Amniotic stem cell (primary cell): ENCODE measurements around the gene TSTD2.
A peak's percentile ranks its signal among the peaks of the same experiment; 100 is the strongest.
"Not testable (repeated sequence)": the region's sequence is repeated elsewhere in the genome, so short reads cannot be mapped to it uniquely, and the experiment has no call there.

Source experiments
- DNase-seq: peaks from one replicate; lab custom pipeline; 2025; lab: John Stamatoyannopoulos, UW

TSTD2 gene

DNA sequence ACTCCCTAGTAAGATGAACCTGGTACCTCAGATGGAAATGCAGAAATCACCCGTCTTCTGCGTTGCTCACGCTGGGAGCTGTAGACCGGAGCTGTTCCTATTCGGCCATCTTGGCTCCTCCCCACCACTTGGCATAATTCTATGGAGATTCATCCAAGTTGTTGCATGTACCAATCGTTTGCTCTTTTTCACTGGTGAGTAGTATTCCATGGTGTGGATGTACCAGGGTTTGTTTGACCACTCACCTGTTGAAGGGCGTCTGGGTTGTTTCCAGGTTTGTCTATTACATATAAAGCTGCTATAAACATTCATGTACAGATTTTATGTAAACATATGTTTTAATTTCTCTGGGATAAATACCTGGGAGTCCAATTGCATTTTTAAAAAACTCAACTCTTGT lies 46.3 kb downstream of the TSTD2 start:
- DNase-seq = not testable (repeated sequence)

DNA sequence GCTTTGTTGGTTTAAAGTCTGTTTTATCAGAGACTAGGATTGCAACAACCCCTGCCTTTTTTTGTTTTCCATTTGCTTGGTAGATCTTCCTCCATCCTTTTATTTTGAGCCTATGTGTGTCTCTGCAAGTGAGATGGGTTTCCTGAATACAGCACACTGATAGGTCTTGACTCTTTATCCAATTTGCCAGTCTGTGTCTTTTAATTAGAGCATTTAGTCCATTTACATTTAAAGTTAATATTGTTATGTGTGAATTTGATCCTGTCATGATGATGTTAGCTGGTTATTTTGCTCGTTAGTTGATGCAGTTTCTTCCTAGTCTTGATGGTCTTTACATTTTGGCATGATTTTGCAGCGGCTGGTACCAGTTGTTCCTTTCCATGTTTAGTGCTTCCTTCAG lies 48.4 kb downstream of the TSTD2 start:
- not testable (repeated sequence) for DNase-seq

DNA sequence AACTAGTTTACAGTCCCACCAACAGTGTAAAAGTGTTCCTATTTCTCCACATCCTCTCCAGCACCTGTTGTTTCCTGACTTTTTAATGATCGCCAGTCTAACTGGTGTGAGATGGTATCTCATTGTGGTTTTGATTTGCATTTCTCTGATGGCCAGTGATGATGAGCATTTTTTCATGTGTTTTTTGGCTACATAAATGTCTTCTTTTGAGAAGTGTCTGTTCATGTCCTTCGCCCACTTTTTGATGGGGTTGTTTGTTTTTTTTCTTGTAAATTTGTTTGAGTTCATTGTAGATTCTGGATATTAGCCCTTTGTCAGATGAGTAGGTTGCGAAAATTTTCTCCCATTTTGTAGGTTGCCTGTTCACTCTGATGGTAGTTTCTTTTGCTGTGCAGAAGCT lies 51.6 kb downstream of the TSTD2 start:
- not testable (repeated sequence) for DNase-seq

DNA sequence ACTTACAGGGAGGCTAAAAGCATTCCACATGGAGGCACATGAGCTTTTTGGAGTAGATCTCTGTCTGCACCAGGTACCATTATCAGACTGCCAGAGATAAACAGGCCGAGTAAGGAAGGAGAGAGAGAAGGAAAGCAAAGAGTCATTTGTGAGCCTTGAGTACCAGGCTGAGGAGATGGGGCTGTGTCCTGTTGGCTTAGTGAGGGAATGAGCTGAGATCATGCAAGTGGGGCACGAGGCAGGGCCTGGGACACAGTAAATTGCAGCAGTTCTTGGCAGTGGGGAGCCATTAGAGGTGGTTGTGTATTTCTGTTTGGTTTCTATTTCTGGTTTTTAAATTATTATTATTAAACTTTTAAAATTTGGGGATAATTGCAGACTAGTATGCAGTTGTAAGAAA lies 53.3 kb downstream of the TSTD2 start:
- no peak for DNase-seq

DNA sequence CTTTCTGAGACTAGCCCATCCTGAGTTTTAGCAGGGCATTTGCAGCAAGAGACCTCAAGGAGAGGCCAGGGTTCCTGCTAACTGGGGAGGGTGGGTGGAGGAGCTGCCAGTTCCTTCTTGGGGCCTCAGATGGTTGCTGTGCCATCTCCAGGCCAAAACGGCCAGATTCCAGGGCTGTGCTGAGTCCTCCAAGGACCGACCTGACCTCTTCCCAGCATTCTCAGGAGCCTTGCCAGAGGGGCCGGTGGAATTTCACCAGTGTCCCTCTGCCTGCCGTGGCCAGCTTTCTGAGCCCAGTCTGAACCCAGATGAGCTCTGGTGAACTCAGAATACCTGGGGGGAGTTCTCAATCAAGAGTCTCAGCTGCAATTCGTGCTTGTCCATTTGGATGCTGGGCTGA lies 54.3 kb downstream of the TSTD2 start:
- DNase-seq = no peak

DNA sequence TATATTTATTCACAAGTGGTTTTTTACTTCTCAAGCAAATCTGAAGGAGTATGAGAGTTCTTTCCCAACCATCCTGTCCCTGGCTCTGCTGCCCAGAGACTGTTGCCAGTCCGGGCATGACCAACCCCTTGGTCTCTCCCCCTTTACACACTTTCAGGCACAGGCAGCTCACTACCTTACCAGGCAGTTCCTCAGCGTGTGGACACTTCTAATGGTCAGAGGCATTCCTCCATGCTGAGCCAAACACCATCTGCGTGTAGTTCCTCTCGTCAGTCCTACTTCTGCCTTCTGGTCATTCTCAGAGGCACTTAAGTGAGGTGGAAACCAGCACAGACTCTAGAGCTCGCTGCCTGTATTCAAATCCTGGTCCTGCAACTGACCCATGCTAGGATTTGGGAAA lies 56.1 kb downstream of the TSTD2 start:
- DNase-seq = no peak

DNA sequence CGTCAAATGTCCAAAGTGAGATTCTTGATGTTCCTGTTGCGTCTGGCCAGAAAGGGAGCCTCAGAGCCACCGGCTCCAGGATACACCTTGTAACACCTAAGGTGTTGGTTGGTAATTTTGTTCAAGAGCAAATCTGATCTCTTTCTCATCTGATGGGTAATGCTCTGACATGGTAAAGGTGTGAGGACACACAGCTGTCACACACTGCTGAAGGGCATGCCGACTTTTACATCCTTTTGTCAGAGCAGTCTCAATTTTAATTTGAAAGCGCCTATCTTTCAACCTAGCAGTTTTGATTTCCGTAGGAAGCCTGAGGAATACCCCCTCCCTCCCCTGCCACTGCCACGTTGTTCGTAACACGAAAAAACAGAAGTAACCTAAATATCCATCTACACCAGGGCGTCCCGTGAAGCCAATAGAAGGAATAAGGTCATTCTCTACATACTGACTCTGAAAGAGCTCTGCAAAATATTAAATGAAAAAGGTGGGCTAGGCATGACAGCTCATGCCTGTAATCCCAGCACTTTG lies 57.4 kb downstream of the TSTD2 start:
- no peak for DNase-seq

DNA sequence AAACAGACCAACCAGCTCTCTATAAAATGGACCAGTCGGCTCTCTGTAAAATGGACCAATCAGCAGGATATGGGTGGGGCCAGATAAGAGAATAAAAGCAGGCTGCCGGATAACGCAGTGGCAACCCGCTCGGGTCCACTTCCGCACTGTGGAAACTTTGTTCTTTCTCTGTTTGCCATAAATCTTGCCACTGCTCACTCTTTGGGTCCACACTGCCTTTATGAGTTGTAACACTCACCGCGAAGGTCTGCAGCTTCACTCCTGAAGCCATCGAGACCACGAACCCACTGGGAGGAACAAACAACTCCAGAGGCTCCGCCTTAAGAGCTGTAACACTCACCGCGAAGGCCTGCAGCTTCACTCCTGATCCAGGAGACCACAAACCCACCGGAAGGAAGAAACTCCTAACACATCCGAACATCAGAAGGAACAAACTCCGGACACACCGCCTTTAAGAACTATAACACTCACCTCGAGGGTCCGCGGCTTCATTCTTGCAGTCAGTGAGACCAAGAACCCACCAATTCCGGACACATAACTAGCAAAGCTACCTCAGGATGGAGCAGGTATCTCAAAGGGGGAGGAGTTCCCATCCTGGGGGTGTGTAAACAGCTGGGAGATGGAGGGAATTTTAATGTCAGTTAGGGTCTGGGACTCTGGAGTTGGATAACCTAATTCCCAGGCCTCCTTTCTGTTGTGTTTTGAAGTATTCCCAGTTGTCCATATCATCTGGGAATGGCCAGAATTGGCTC lies 58.1 kb downstream of the TSTD2 start:
- not testable (repeated sequence) for DNase-seq

DNA sequence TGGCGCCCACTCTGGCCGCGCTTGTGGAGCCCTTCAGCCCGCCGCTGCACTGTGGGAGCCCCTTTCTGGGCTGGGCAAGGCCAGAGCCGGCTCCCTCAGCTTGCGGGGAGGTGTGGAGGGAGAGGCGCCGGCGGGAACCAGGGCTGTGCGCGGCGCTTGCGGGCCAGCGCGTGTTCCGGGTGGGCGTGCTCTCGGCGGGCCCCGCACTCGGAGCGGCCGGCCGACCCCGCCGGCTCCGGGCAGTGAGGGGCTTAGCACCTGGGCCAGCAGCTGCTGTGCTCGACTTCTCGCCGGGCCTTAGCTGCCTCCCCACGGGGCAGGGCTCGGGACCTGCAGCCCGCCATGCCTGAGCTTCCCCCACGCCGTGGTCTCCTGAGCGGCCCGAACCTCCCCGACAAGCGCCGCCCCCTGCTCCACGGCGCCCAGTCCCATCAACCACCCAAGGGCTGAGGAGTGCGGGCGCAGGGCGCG lies 59.0 kb downstream of the TSTD2 start:
- not testable (repeated sequence) for DNase-seq

DNA sequence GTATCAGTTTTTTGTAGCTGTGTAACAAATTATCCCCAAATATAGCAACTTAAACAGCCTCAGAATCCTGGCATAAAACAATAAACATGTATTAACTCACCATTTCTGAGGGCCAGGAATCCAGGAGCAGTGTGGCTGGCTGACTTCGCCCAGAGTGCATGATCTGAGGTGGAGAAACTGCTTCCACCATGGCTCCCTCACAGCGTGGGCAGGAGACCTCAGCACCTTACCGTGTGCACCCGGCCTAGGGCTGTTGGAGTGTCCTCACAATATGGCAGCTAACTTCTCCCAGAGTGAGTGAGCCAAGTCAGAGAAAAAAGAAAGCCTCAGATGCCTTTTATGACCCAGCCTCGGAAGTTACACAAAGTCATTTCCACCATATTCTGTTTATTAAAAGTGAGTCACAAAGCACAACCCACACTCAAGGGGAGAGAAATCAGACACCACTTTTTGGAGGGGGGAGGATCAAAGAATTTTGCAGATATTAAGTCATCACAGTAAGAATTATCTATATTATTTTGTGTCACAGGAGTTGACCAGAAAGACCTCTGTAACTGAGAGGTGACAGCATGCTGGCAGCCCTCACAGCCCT lies 59.6 kb downstream of the TSTD2 start:
- no peak for DNase-seq

DNA sequence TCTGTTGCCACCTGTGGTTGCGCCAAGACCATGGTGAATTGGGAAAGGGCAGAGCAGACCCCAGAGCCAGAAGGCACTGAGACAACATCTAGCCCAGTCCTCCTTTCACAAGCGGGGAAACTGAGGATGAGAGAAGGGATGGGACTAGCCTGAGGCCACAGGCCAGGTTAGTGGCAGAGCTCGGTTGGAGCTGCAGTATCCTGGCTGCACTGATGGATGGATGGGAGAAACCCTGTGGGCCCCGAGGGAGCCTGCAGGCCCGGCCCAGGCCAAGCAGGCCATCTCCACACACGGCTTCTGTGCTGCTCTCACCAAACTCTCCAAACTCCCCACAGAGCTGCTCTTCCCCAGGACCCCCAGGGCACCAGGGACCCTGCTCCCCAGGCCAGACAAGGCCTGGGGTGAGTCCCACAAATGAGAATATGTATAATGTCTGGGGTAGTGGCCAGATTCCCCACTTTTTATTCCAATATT lies 60.2 kb downstream of the TSTD2 start:
- no peak for DNase-seq

DNA sequence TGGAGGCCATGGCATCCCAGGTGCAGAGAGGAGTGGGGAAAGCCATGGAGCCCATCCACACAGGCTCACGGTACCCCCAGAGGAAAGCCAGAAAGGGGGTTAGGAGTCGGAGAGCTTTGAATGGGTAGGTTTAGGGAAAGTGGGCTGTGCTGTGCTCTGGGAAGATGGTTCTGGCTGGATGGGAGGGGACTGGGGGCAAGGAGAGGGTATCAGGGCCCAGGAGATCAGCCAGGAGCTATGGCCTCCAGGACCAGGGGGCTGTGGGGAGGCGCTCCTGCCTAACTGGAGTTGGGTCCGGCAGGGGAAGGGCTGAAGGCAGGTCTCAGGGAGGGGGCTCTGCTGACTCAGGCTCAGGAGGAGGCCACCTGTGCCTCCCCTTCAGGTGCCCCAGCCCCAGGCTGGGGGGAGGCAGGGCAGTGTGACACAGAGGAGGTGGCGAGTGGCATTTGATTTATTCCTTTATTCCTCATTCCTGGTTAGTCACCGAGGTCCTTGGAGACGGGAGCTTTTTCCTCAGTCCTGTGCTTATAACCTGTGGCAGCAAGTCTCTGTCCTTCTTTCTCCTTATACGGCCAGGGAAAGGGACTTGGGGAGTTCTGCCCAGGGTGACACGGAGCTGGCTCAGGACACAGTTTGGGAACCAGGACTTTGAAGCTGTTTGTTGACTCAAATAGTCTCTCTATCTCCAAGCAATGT lies 60.8 kb downstream of the TSTD2 start:
- DNase-seq = no peak

DNA sequence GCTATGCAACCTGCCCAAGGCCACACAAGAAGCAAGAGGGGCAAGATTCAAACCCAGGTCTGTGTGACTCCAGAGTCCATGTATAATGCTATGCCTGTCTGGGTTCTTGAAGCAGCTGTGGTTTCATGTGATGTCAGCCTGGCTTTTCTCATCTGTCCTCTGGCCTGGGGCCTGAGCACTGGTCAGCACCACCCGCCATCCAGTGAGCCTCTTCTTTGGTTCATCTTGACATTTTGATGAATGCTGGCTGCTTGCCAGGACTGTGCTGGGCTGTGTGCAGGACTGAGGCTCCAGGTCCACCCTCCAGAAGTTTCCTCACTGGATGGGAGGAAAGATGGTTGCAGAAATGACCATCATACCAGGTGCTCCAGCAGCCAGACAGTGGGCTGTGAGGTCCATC lies 61.5 kb downstream of the TSTD2 start:
- DNase-seq = no peak

DNA sequence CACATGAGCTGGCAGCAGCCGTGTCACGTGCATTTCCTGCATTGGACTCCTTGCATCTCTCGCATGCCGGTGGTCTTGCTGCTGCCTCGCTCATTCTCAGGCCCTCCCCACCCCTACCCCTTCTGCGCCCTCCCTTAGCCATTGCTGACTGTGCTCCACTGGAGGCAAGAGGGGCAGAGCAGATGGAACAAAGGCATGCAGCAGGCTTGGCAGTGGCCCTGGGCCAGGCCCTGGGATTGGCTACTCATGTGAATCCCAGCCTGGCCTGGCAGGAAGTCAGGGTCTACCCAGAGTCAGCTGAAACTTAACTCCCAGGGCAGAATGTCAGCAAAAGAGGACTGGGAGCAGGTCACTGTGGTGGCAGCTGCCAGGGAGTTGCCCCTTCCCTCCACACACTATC lies 62.3 kb downstream of the TSTD2 start:
- DNase-seq = no peak

DNA sequence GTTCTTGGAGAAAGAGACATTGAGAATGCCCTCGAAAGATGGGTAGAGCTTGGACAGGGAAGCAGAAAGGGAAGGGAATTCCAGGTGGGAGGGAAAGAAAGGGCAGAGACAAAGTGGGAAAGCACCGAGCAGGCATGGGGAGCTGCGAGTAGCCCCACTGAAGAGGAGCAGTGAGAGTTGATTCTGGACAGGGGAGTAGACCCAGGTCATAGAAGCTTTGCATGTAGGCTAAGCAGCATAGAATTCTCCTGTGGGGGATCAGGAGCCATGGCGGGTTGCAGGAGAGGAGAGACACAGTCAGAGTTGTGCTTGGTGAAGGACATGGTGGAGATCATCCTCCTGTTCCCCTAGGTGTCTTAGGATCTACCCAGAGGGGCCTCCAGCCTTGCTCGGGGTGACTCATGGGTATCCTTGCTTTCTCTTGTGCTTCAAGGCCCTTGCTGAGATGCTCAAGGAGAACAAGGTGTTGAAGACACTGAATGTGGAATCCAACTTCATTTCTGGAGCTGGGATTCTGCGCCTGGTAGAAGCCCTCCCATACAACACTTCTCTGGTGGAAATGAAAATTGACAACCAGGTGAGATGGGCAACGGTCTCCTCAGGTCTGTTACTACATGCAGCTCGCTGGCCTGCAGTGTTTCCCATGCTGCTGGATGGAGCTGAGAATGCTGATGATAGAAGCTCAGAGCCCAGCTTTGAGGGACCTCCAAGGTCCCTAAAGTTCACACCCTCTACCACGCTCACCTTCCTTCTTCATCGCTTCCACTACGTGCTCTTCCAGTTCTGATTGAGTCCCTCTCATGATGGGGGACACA lies 64.5 kb downstream of the TSTD2 start:
- DNase-seq = no peak

DNA sequence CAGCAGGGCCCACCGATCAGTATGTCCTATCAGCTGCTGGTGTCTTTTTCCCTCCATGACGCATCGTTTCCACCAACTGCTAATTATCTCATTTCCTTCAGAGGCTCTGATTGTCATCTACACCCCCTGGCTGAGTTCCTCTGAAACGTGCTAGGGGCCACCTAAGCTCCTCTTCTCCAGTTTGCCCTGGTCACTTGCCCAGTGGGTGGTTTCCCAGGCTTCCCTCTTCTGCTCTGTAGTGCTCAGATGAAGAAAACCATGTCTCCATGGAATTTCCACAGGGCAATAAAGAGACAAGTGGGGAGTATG lies 65.3 kb downstream of the TSTD2 start:
- no peak for DNase-seq

DNA sequence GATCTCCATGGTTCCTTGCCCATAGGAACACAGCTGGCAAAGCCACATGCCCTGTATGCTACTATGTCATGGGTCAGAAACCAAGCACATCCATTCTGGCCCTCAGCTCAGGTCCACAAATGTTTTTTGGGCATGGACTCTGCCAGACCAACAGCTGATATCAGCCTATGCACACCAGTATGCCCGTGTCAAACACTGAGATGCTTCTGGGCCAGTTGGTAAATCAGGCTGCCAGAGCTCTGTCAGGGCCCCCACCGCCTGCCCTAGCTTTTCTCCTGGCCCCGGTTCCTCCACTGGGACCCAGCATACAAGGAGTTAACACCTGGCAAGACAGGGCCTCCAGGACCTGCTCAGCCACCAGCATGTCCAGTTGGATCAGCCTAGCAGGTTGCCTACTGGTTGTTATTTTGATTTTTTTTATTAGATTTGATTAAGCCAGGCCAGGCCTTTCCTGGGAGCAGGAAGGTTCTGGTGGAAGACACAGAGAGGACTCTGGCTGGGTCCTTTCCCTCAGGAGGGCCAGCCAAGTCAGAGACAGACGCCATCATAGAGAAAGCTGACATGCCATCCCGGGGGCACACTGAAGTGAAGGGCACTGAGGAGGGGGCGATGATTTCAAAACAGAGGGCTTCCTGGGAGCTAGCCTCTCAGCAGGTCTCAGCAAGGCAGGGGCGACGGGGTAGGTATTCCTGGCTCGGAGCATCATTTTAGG lies 65.8 kb downstream of the TSTD2 start:
- no peak for DNase-seq

DNA sequence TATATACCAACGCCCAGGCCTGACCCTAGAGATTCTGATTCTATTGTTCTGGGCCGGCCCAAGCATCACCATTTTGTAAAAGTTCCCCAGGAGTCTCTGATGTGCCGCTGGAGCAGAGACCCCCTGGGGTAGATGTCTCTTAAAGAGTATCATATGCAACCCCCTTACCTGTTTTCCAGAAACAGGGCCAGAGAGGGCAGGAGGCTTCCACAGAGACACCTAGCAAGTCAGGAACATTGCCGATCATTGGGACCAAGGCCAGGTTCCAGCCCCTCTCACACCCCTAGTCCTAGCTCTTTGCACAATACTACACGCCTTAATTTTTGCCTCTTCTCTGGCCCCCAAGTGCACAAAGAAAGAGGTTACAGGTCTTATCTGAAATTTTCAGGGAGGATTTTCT lies 67.9 kb downstream of the TSTD2 start:
- no peak for DNase-seq

DNA sequence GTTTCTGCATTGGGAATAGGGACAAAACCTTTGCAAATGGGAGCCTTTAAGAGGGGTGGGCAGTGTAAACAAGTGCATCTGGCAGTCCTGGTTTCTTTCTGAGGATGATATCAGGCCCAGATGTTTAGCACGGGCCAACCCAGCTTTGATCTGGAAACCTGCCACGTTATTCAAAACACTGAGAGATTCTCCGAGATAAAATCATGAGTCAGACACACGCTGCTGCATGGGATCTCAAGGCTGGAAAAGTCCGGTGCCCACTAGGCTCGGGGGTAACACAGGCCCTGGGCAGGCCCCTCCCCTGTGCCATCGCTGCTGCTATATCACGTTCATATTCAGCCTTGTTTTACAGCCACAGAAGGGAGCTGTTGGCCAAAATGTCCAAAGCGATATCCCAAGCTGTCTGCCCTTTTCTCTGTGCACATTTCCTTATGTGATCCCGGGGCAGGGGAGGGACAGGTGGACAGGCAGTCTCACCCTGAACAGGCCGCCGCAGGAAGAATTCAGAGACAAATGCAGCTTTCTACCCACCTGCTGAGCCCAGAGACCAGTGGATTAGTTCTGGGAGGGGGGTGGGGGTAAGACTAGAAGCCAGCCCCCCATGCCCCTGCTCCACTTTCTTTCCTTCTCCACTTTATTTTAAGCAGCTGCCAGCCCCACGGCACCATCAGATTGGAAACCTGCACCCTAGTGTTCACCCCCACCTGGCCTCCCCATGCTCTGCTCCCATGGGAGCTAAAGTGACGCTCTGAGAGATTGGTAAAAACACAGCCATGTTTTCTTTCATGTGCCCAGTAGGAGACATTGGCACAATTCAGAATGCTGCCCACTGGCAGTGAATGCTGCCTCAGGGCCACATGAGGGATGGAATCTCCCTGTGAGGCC lies 68.6 kb downstream of the TSTD2 start:
- peak; percentile 7 for DNase-seq

DNA sequence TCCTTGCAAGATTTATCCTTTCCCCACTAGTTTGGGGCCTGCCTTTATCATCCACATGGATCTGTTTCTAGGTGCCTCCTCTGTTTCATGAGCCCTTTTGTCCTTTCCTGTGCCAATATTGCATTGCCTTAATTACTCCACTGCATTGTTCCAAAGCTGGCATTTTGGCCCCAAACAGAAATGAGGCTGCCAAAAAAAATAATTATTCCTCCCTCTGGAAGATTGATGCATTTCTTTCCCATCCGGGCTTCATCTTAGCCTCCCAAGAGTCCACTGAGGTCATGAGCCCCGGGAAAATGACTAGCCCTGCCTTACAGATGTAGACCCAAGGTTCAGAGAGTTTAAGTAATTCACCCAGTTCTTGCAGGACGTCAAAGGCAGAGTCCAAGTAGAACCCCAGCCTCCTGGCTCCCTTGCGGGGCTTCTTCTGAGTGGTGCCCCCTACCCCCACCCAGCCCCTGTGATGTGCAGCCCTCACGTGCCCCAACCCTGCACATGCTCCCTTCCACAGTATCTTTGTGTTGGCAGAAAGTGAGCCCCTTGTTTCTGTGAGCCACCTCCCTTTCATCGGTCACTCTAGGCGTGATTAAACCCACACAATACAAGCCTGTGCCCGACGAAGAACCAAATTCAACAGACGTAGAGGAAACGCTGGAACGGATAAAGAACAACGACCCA lies 69.6 kb downstream of the TSTD2 start:
- no peak for DNase-seq
